ENCODE results near the gene FAM221A. TPM values are rescaled to one million over a fixed set of nuclear protein-coding genes. Genes with fewer than 3 reads are reported as not detected.

FAM221A gene
- total RNA-seq, 2 donors from 2014 or later, result 7.0 to 30.8 TPM

- H3K27me3 ChIP-seq (replicated peaks; ENCODE audit: insufficient read depth), result no peaks in the 10 kb centered on the region
- H3K9me3 ChIP-seq, result no peaks in the 10 kb centered on the region
- DNase-seq (ENCODE audit: low spot score), result no peak
- H3K4me1 ChIP-seq (replicated peaks), result no peaks in the 10 kb centered on the region
- 48% methylated on average over 8 of the region's 8 CpGs for WGBS
- intact Hi-C loops (cut with DNase I), result loop anchor here (2.0 to 5.0 kb wide), 2 partner anchors 142 to 165 kb away; no protein-coding TSS in a partner anchor
- H3K27ac ChIP-seq, result no peak overlapping the region
- TF ChIP-seq, protein P1, sequence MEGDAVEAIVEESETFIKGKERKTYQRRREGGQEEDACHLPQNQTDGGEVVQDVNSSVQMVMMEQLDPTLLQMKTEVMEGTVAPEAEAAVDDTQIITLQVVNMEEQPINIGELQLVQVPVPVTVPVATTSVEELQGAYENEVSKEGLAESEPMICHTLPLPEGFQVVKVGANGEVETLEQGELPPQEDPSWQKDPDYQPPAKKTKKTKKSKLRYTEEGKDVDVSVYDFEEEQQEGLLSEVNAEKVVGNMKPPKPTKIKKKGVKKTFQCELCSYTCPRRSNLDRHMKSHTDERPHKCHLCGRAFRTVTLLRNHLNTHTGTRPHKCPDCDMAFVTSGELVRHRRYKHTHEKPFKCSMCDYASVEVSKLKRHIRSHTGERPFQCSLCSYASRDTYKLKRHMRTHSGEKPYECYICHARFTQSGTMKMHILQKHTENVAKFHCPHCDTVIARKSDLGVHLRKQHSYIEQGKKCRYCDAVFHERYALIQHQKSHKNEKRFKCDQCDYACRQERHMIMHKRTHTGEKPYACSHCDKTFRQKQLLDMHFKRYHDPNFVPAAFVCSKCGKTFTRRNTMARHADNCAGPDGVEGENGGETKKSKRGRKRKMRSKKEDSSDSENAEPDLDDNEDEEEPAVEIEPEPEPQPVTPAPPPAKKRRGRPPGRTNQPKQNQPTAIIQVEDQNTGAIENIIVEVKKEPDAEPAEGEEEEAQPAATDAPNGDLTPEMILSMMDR (IDR thresholded peaks at IDR 0.05), result peak in 3 of 4 experiments; percentile 64 to 70 (median 64)
- TF ChIP-seq POLR2A (IDR thresholded peaks at IDR 0.05), result no peak
- no peaks in the 10 kb centered on the region for H3K36me3 ChIP-seq
- no peak overlapping the region for H3K4me3 ChIP-seq
Observed at GRCh38 chr7:23712368-23713284, 32.6 kb downstream of the FAM221A start.

GRCh38 chr7:23713285-23714149, 33.5 kb downstream of the FAM221A start:
- Histone ChIP-seq H3K4me1 (replicated peaks) (no peaks in the 10 kb centered on the region), H3K9me3 (no peaks in the 10 kb centered on the region), H3K36me3 (no peaks in the 10 kb centered on the region), H3K4me3 (no peak overlapping the region), H3K27me3 (replicated peaks; ENCODE audit: insufficient read depth) (no peaks in the 10 kb centered on the region), H3K27ac (no peak overlapping the region)
- intact Hi-C loops (cut with DNase I), result loop anchor here (2.0 to 5.0 kb wide), 2 partner anchors 143 to 166 kb away; no protein-coding TSS in a partner anchor
- TF ChIP-seq, protein P1 (IDR thresholded peaks at IDR 0.05), result no peak
- TF ChIP-seq POLR2A (IDR thresholded peaks at IDR 0.05) (no peak), POLR2AphosphoS5 (IDR thresholded peaks at IDR 0.05) (no peak)
- 67% methylated on average over 6 of the region's 6 CpGs for WGBS
- no peak for DNase-seq (ENCODE audit: low spot score)

DNA sequence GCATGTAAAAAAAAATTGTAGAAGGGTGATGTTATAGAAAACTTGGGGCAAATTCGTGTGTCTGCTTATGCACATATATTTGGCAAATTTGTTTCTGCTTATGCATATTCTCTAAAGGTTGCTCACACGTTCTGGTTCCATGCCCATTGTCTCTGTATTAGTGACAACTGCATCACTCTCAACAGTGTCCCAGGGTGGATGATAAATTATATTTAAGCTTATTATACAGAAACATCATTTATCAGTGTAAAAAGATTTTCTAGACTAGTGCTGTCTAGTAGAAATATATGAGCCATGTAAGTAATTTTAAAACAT, 34.1 kb downstream of the FAM221A start:
- DNase-seq (ENCODE audit: low spot score), result no peak
- TF ChIP-seq POLR2AphosphoS5 (IDR thresholded peaks at IDR 0.05), result no peak
- TF ChIP-seq, protein P1 (IDR thresholded peaks at IDR 0.05), result no peak
- H3K36me3 ChIP-seq, result no peaks in the 10 kb centered on the region
- no peaks in the 10 kb centered on the region for H3K9me3 ChIP-seq
- H3K27ac ChIP-seq, result no peak overlapping the region
- no peaks in the 10 kb centered on the region for H3K27me3 ChIP-seq (replicated peaks; ENCODE audit: insufficient read depth)
- 55% methylated on average over 2 of the region's 2 CpGs for WGBS
- intact Hi-C loops (cut with DNase I), result loop anchor here (5.0 kb wide), 1 partner anchor 167 kb away; no protein-coding TSS in a partner anchor
- H3K4me3 ChIP-seq, result no peak overlapping the region
- no peaks in the 10 kb centered on the region for H3K4me1 ChIP-seq (replicated peaks)

DNA sequence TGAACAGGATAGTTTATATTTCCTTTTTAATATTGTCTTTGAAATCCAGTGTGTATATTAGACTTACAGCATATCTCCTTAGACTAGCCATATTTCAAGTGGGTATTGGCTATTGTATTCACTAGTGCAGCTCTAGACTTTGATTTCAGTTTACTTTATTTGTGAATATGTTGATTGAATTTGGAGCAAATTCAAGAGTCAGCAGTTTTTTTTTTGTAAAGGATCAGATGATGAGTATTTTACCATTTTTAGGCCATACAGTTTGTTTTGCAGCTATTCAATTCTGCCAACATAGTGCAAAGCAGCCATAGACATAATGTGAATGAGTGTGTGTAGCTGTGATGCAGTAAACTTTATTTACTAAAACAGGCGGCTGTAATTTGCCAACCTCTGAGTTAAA, 34.6 kb downstream of the FAM221A start:
- Histone ChIP-seq H3K9me3 (no peaks in the 10 kb centered on the region), H3K27me3 (replicated peaks; ENCODE audit: insufficient read depth) (no peaks in the 10 kb centered on the region), H3K27ac (no peak overlapping the region), H3K4me3 (no peak overlapping the region), H3K4me1 (replicated peaks) (no peaks in the 10 kb centered on the region), H3K36me3 (no peaks in the 10 kb centered on the region)
- intact Hi-C loops (cut with DNase I), result loop anchor here (5.0 kb wide), 1 partner anchor 167 kb away; no protein-coding TSS in a partner anchor
- TF ChIP-seq, protein P1 (IDR thresholded peaks at IDR 0.05), result no peak
- no peak for TF ChIP-seq POLR2A (IDR thresholded peaks at IDR 0.05)
- no peak for TF ChIP-seq POLR2AphosphoS5 (IDR thresholded peaks at IDR 0.05)
- no peak for DNase-seq (ENCODE audit: low spot score)
- WGBS, result 74% methylated on average over 1 of the region's 1 CpG
